HG02763 (cell line): ENCODE results near the gene POLH.
"Not testable (repeated sequence)": the region's sequence is repeated elsewhere in the genome, so short reads cannot be mapped to it uniquely, and the experiment has no call there.

ENCODE experiments used
- ATAC-seq: cut with Tn5 transposase; IDR thresholded peaks from one replicate; pipeline ENCODE4 v1.9.1; 2021; ENCODE audit warnings: mild to moderate bottlenecking, moderate library complexity; ENCODE audit not compliant: unreplicated experiment

Gene POLH

DNA sequence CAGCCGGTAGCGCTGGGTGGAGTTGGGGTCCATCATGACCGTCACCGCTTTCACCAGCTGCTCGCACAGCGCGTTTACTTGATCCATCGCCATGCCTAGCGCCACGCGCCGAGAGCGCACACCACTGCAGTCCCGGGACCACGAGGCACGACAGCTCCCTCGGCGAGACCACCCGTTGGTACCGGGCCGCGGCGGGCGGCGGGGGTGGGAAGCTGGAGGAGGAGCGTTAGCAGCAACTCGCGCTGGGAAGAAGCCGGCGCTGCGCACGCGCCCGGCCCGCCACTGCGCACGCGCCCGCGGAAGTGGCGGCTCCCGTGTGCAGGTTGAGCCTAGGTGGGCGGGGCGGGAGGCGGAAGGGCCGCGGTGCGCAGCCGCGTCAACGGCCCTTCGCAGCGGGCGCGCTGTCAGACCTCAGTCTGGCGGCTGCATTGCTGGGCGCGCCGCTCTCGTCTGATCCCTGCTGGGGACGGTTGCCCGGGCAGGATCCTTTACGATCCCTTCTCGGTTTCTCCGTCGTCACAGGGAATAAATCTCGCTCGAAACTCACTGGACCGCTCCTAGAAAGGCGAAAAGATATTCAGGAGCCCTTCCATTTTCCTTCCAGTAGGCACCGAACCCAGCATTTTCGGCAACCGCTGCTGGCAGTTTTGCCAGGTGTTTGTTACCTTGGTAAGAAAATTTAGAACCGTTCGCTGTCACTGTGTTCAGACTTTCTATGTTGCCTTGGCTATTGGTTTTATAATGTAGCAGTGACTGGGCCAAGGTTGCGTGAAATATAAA is at the start of gene POLH, which contains the start of gene XPO5:
POLH (plus strand) TSS at position 414 of the 780 bp plus-strand sequence. CDS start 6,135 bp downstream, outside the sequence.
XPO5 (minus strand) TSS at position 267 of the 780 bp plus-strand sequence; CDS start at position 93, 174 bp downstream.
- peak; percentile 92 for ATAC-seq

DNA sequence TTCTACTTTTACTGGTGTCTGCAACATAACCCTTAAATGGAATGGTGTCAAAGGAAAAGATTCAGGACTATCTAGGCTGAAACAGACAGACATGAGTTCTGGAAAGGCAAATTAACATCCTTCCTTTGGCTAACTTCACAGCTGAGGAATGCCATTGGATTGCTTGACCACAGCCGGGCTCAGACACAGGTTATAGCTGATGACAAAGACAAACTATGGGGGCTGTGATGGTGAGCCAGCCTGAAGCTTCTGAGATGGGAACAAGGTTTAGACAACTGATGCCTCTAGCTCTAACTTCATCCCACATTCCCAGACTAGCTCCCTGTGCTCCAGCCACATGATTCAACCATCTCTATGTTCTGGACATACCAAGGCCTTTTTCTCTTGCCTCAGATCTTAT is 43.8 kb upstream of the POLH start:
- ATAC-seq, result no peak

- ATAC-seq, result not testable (repeated sequence)
These were observed 37.0 kb upstream of the POLH start for GRCh38 chr6:43538986-43539385.

DNA sequence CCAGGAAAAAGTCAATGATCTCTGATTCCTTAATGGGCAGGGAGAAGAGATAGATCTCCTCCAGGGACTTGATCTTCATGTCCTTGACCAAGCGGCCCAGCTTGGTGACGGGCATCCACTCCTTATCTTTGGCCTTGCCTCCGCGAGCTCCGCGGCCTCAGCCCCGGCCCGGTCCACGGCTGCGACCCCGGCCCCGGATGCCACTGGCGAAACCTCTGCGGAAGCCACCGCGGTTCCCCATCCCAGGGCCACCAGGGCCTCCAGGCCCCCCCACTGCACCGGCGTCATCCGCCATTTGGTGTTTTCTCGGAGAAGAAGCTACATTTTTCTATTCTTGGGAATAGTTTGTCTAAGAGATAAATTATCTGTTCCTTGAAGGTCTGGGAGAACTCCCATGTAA is 36.6 kb upstream of the POLH start:
- ATAC-seq, result not testable (repeated sequence)

GRCh38 chr6:43540507-43540906 is 35.5 kb upstream of the POLH start:
- no peak for ATAC-seq

- ATAC-seq, result no peak
These were observed 34.1 kb upstream of the POLH start for GRCh38 chr6:43541774-43542471.

DNA sequence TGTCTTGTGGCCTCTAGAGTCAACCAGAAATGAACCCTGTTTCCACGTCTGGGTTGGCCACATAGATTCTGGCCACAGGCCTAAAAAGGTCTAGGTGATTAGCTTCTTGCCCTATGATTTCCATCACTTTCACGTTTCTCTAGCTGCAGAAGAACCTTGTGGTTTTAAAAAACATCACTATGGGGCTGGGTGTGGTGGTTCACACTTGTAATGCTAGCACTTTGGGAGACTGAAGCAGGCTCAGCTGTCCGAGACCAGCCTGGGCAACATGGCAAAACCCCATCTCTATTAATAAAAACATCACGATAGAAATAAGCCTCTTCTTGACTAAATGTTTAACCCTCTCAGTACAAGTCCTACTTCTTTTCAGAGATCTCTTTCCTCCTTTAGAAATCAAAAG is 31.5 kb upstream of the POLH start:
- ATAC-seq, result no peak

GRCh38 chr6:43547222-43547621 is 28.8 kb upstream of the POLH start:
- no peak for ATAC-seq

DNA sequence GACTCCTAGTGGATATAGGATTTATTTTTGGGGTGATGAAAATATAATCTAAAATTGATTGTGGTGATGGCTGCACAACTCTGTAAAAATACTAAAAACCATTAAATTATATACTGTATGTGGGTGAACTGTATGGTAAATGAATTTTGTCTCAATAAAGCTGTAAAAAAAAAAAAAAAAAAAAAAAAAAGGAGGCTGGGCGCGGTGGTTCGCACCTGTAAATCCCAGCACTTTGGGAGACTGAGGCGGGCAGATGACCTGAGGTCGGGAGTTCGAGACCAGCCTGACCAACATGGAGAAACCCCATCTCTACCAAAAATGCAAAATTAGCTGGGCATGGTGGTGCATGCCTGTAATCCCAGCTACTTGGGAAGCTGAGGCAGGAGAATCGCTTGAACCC is 18.4 kb upstream of the POLH start:
- not testable (repeated sequence) for ATAC-seq

DNA sequence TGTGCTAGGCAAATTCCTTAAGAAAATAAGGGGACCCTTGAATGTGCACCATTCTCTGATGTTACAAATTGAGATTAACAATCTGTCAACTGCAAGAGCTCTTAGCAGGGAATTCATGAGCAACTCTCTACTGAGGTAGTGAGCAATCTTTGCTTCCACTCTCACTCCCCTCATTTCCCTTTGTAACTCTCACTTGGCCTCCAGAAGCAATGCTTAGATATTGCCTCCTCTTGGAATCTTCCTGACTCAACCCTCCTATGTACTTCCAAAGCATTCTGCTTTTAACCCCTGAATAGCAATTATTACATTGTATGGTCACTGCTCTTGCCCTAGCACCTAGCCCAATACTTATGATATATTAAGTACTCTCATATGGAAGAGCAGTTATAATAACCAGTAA is 16.7 kb upstream of the POLH start:
- ATAC-seq, result no peak

DNA sequence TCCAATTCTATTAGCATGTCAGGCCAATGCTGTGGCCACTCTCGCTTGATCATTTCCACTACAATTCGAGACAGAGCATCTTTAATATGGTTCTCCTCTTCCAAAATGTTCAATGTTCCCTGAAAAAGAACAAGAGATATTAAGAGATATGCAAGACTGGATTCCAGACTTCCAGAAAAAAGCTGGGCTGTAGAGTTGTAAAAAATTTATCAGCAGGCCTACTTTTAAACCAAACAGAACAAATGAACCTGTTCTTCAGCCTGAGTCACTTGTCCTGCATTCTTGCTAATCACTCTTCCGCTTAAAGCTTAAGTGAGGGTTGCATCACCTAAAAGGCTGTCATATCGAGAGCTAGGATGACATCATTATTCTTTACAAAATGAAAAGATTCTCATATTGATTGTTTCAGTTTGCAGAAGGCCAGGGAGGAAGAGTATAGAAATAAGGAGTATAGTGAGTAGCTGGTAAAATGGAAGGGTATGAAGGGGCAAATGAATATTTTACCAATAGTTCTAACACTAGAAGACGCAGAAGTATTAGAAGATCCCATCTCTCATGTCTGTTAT is 5.0 kb upstream of the POLH start:
- no peak for ATAC-seq

DNA sequence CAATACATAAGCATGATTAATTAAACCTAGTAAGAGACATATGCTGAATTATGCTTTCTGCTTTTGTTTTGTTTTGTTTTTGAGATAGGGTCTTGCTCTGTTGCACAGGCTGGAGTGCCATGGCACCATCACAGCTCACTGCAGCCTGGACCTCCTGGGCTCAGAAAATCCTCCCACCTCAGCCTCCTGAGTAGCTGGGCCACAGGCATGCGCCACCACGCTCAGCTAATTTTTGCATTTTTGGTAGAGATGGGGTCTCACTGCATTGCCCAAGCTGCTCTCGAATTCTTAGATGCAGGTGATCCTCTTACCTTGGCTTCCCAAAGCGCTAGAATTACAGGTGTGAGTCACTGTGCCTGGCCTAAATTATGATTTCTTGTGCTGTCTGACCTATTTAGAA is 4.0 kb upstream of the POLH start:
- ATAC-seq, result no peak

- peak; percentile 25 for ATAC-seq
These were observed 747 bp upstream of the POLH start for GRCh38 chr6:43575105-43575771.

DNA sequence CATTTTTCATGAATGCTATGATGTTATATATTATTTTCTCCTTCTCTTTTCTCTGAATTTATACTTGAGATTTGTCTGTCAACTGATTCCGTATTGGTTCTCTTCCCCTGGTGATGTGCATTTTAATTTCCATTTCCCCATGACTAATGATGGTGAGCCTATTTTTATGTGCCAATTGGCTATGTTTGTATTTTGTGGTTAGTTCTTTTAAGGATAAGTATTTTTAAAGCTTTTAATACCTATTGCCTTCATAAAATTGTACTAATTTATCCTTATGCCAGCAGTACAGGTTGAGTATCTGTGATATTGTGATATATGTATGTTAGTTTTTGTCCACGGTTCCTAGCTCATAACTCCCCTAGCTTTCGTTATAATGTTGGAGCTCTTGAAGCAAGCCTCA is 2.8 kb downstream of the POLH start:
- no peak for ATAC-seq

DNA sequence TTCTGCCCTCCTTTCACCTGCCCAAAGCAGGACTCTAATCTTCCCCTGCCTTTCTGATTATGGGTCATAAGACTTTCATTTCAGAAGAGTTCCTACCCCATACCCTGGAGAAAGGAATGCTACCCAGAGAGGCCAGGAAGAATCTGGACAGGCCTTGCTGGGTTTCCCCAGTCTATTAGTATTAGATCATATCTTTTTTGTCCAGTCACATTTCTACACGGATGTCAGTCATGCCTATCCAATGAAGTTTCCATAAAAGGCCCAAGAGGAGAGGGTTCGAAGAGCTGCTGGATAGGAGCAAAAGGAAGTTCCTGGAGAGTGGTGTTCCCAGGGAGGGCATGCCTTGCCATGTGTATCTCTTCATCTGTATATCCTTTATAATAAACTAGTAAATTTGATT is 3.2 kb downstream of the POLH start:
- no peak for ATAC-seq

GRCh38 chr6:43582911-43583310 is 6.9 kb downstream of the POLH start:
- ATAC-seq, result no peak

DNA sequence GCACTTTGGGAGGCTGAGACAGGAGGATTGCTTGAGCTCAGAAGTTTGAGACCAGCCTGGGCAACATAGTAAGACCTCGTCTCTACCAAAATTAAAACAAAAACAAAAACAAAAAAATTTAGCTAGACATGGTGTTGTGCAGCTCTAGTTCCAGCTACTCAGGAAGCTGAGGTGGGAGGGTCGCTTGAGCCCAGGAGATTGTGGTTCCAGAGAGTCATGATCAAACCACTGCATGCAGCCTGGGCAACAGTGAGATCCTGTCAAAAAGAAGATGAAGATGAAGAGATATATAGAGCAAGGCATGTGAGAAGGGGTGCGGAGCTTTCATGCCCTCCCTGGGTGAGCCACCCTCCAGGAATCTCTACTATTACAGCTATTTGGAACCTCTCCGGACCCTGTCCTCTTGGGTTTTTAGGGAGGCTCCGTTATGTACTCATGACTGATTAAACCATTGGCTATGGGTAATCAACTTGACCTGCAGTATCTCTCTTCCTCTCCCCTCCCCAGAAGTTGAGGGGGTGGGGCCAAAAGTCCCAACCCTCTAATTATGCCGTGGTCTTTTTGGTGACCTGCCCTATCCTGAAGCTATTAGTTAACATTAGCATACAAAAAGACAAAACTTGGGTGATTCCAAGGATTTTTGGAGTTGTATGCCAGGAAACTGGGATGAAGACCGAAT is 9.0 kb downstream of the POLH start:
- ATAC-seq, result no peak

GRCh38 chr6:43588194-43588593 is 12.2 kb downstream of the POLH start:
- no peak for ATAC-seq

GRCh38 chr6:43589564-43589963 is 13.6 kb downstream of the POLH start:
- not testable (repeated sequence) for ATAC-seq

DNA sequence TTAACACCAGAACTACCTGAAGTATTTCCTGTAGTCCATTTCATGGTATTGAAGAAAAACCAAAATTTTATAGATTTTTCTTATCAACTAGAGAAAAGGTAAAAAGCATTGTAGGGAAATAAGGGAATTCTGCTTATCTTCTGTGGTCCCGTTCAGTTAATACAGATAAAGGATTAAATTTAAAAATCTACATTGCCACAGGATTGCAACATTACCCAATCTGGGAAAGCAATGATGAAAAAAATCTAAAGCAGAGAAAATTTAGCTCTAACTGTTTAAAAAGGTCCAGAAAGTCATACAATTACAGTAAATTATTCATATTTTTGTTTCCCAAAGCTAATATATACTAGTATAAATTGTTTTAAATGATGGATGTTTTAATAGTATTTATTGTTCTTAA is 18.0 kb downstream of the POLH start:
- no peak for ATAC-seq

- no peak for ATAC-seq
These were observed 24.6 kb downstream of the POLH start for GRCh38 chr6:43600595-43600994.
